Panc1 (cell line): ENCODE results near the gene CENPU. TPM values are rescaled to one million over a fixed set of nuclear protein-coding genes. Genes with fewer than 3 reads are reported as not detected.
"Not testable (repeated sequence)": the region's sequence is repeated elsewhere in the genome, so short reads cannot be mapped to it uniquely, and the experiment has no call there.

Experiments
- ATAC-seq: fragments of 200-7000 bp; cut with Tn5 transposase; 2 replicates; pipeline ENCODE4 v1.9.1; 2020; ENCODE audit warnings: mild to moderate bottlenecking, moderate library complexity
- BruUV-seq: library from RNA; stranded (reverse); fragments of 400-500 nt; replicated peaks from 2 replicates; lab custom pipeline; 2021; lab: Mats Ljungman, UMichigan
- CTCF ChIA-PET: fragments of 300-600 bp; sonication (Branson Sonifier 250); formaldehyde crosslinking; loops from one replicate; lab custom pipeline; 2022; ENCODE audit warnings: antibody characterized with exemption; lab: Charles Lee
- POLR2A ChIA-PET: fragments of 300-600 bp; sonication (Branson Sonifier 250); formaldehyde crosslinking; loops from one replicate; lab custom pipeline; 2022; ENCODE audit warnings: antibody characterized with exemption; lab: Charles Lee
- DNase-seq: peaks from one replicate; pipeline ENCODE4 v3.0.0-alpha.2; 2010; ENCODE audit warnings: low read depth, low spot score
- H3K27ac ChIP-seq: 2 replicates; pipeline ENCODE4 v1.5.1; 2011; ENCODE audit warnings: mild to moderate bottlenecking, low read length, inconsistent platforms
- H3K27me3 ChIP-seq: fragments of 200-500 bp; sonication (Bioruptor generic); 2 replicates; pipeline ENCODE4 v1.6.0; 2014; ENCODE audit warnings: low read length, inconsistent platforms; ENCODE audit not compliant: control insufficient read depth, insufficient read depth
- H3K36me3 ChIP-seq: fragments of 200-500 bp; sonication (Bioruptor generic); 2 replicates; pipeline ENCODE4 v1.5.1; 2014; ENCODE audit warnings: inconsistent platforms, mild to moderate bottlenecking, low read length, moderate library complexity; ENCODE audit not compliant: control insufficient read depth, insufficient read depth
- H3K4me1 ChIP-seq: 2 replicates; pipeline ENCODE4 v1.5.1; 2011; ENCODE audit warnings: inconsistent platforms, mild to moderate bottlenecking, low read length, moderate library complexity; ENCODE audit not compliant: control insufficient read depth, insufficient read depth
- H3K4me3 ChIP-seq, 2 experiments: 2 replicates each; pipeline ENCODE4 v1.5.1; 2011 to 2012; ENCODE audit warnings: low read depth in 2 of 2, low read length in 2 of 2, mild to moderate bottlenecking in 2 of 2, inconsistent platforms in 1 of 2, moderate library complexity in 1 of 2
- H3K9me3 ChIP-seq: fragments of 200-500 bp; sonication (Bioruptor generic); 2 replicates; pipeline ENCODE4 v1.5.1; 2014; ENCODE audit warnings: low read depth, mild to moderate bottlenecking, inconsistent platforms, low read length, moderate library complexity; ENCODE audit not compliant: control insufficient read depth, insufficient read depth
- CTCF ChIP-seq: fragments of 450-650 bp; IDR thresholded peaks from 2 replicates; pipeline ENCODE4 v1.5.1; 2017; ENCODE audit warnings: mild to moderate bottlenecking
- POLR2AphosphoS5 ChIP-seq: IDR thresholded peaks from 2 replicates; pipeline ENCODE4 v1.6.1; 2012; ENCODE audit warnings: mild to moderate bottlenecking, low read depth, low read length, moderate library complexity
- REST ChIP-seq, 2 experiments: IDR thresholded peaks; 2 replicates each; pipeline ENCODE4 v1.6.1; 2011 to 2012; ENCODE audit warnings: low read depth in 2 of 2, control low read depth in 1 of 2, low read length in 1 of 2, mild to moderate bottlenecking in 1 of 2, moderate library complexity in 1 of 2; ENCODE audit not compliant: insufficient read depth in 1 of 2
- SIN3A ChIP-seq: IDR thresholded peaks from 2 replicates; pipeline ENCODE4 v1.6.1; 2012; ENCODE audit warnings: low read depth, mild to moderate bottlenecking, low read length, moderate library complexity, borderline replicate concordance; ENCODE audit not compliant: insufficient read depth
- TCF7L2 ChIP-seq: IDR thresholded peaks from 2 replicates; pipeline ENCODE4 v1.6.1; 2011; ENCODE audit warnings: mild to moderate bottlenecking, low read depth, low read length, inconsistent platforms
- in situ Hi-C: cut with HindIII; loops from 2 replicates; pipeline ENCODE4 v1.10.0; 2016; ENCODE audit warnings: low sequenced_read_pairs, low pct_unique_long_range_greater_than_20kb
- intact Hi-C: fragments of 100-400 bp; cut with micrococcal nuclease; formaldehyde crosslinking; loops from one replicate; pipeline ENCODE4 v1.10.0; 2022; ENCODE audit not compliant: unreplicated experiment
- total RNA-seq: library from RNA; stranded (reverse); gene quantifications from one replicate; pipeline ENCODE4 v1.2.1, GENCODE V29; 2021; ENCODE audit not compliant: unreplicated experiment

The CENPU gene
- total RNA-seq, 1 experiment from 2014 or later: 16.6 TPM

- POLR2A ChIA-PET: no interaction called here
- ATAC-seq: no peak
- BruUV-seq: no TSS peak
These were observed 10.3 kb upstream of the CENPU start for GRCh38 chr4:184744236-184744635.

GRCh38 chr4:184743650-184744049 lies 9.8 kb upstream of the CENPU start:
- intact Hi-C loops (loop anchor here (10.0 kb wide), 1 partner anchor 261 kb away; no protein-coding TSS in a partner anchor), in situ Hi-C loops (no loop called here)
- POLR2A ChIA-PET: no interaction called here
- Histone ChIP-seq H3K36me3 (no peaks in the 10 kb centered on the region), H3K4me3 (no peak overlapping the region), H3K27me3 (no peaks in the 10 kb centered on the region), H3K27ac (no peak overlapping the region), H3K4me1 (no peaks in the 10 kb centered on the region), H3K9me3 (no peaks in the 10 kb centered on the region)
- BruUV-seq: no TSS peak
- no peak for DNase-seq
- CTCF ChIA-PET: no interaction called here
- no peak for ATAC-seq
- TF ChIP-seq POLR2AphosphoS5: no peak
- no peak for TF ChIP-seq TCF7L2
- no peak for TF ChIP-seq SIN3A
- TF ChIP-seq REST (IDR thresholded peaks at IDR 0.05; ENCODE audit: insufficient read depth in 1 of 2, low read depth in 2 of 2, low read length in 1 of 2): no peak
- no peak for TF ChIP-seq CTCF

More at GRCh38 chr4:184744236-184744635, 10.3 kb upstream of the CENPU start:
- no peaks in the 10 kb centered on the region for H3K9me3 ChIP-seq
- CTCF ChIA-PET: no interaction called here
- H3K4me3 ChIP-seq: no peak overlapping the region
- H3K4me1 ChIP-seq: no peaks in the 10 kb centered on the region
- TF ChIP-seq CTCF: no peak
- TF ChIP-seq TCF7L2: no peak
- no peak for TF ChIP-seq SIN3A
- no peak for TF ChIP-seq REST (IDR thresholded peaks at IDR 0.05; ENCODE audit: insufficient read depth in 1 of 2, low read depth in 2 of 2, low read length in 1 of 2)
- TF ChIP-seq POLR2AphosphoS5: no peak
- intact Hi-C loops: loop anchor here (10.0 kb wide), 1 partner anchor 261 kb away; no protein-coding TSS in a partner anchor
- no peaks in the 10 kb centered on the region for H3K27me3 ChIP-seq
- no peak overlapping the region for H3K27ac ChIP-seq
- in situ Hi-C loops: no loop called here
- no peak for DNase-seq
- H3K36me3 ChIP-seq: no peaks in the 10 kb centered on the region

- H3K36me3 ChIP-seq, in situ Hi-C loops, POLR2A ChIA-PET, H3K27me3 ChIP-seq, BruUV-seq, ATAC-seq, H3K27ac ChIP-seq, DNase-seq, H3K4me1 ChIP-seq, H3K9me3 ChIP-seq, H3K4me3 ChIP-seq: not testable (repeated sequence)
- CTCF ChIA-PET: interaction anchor here (0.6 kb wide), 1 partner anchor 147 kb away, joined by 7 read pairs; no protein-coding TSS in a partner anchor
- intact Hi-C loops: loop anchor here (10.0 kb wide), 1 partner anchor 263 kb away; no protein-coding TSS in a partner anchor
These were observed 7.8 kb upstream of the CENPU start for GRCh38 chr4:184741651-184742050.
